GM18868 (cell line): ENCODE measurements around the gene RNPEPL1.

ENCODE experiments used
- ATAC-seq: cut with Tn5 transposase; IDR thresholded peaks from one replicate; pipeline ENCODE4 v1.9.1; 2021; ENCODE audit warnings: mild to moderate bottlenecking, moderate library complexity; ENCODE audit not compliant: unreplicated experiment

The RNPEPL1 gene

DNA sequence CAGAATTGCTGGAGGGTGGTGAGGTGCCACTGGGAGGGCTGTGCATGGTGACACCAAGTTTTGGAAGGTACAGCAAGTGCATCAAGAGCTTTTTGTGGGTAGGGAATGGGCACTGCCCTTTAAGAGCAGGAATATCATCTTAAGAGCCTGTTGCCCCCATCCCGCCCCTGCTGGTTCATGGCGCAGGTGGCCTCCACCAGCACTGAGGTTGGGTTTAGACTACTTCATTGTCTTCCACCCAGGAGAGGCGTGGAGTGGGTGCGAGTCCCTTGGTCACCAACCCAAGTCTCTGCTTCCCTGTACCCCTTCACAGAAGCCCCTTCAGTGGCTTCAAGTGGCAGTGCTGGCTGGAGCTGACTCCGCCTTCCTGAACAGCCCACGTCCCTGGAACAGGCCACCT lies 7.8 kb downstream of the RNPEPL1 start:
- no peak for ATAC-seq

DNA sequence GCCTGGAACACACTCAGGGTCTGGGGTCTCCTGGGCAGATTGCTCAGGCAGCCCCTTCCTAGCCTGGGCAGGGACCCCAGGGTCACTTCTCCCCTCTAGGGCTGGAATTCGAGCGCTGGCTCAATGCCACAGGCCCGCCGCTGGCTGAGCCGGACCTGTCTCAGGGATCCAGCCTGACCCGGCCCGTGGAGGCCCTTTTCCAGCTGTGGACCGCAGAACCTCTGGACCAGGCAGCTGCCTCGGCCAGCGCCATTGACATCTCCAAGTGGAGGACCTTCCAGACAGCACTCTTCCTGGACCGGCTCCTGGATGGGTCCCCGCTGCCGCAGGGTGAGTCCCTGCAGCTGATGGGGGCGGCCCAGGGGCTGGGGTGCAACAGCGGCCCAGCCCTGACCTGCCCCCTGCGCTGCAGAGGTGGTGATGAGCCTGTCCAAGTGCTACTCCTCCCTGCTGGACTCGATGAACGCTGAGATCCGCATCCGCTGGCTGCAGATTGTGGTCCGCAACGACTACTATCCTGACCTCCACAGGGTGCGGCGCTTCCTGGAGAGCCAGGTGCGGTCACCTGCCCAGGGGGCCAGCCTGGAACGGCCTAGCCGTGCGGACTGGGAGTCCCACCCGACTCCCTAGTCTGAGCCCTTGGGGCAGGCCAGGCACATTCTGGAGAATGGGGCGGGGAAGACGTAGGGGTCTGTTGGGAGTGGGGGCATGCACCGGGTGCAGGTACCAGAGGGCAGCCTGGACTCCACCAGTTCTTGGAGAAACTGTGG lies 8.3 kb downstream of the RNPEPL1 start:
- ATAC-seq = no peak

DNA sequence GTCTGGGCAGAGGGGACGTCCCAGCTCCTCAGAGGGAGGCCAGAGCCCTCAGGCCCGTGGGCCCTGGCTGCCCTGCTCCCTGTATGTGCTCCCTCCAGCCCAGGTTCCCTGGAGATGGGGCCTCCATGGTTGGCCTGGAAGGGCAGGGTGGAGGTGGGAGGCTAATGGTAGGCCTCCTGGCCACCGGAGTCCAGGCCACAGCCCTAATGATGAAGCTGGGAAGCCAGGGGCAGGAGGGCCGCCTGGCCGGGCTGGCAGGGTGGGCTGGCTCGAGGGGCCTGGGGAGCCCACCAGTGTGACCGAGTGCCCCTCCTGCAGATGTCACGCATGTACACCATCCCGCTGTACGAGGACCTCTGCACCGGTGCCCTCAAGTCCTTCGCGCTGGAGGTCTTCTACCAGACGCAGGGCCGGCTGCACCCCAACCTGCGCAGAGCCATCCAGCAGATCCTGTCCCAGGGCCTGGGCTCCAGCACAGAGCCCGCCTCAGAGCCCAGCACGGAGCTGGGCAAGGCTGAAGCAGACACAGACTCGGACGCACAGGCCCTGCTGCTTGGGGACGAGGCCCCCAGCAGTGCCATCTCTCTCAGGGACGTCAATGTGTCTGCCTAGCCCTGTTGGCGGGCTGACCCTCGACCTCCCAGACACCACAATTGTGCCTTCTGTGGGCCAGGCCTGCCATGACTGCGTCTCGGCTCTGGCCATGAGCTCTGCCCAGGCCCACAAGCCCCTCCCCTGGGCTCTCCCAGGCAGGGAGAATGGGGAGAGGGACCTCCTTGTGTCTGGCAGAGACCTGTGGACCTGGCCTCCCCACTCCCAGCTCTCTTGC lies 9.2 kb downstream of the RNPEPL1 start:
- no peak for ATAC-seq

DNA sequence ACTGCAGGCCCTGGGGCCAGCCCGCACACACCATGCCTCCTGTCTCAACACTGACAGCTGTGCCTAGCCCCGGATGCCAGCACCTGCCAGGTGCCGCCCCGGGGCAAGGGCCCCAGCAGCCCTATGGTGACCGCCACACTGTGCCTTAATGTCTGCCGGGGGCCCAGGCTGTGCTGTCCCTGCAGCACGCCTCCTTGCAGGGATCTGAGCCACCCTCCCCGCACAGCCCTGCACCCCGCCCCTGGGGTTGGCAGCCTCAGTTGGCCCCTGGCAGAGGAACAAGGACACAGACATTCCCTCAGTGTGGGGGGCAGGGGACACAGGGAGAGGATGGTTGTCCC lies 9.8 kb downstream of the RNPEPL1 start:
- no peak for ATAC-seq

DNA sequence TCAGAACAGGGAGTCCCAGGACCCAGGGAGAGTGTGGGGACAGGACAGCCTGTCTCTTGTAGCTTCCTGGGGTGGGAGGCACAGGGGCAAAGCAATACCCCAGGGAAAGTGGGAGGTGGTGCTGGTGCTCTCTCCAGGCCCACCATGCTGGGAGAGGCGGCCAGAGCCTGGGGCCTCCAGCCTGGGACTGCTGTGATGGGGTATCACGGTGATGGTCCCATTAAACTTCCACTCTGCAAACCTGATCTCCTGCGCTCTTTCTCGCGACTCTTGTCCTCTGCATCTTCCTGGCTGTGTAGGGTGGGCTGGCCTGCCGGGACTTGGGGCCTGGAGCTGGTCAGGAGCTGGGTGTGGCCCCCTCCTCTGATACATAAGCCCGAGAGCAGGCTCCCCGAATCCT lies 10.2 kb downstream of the RNPEPL1 start:
- no peak for ATAC-seq

DNA sequence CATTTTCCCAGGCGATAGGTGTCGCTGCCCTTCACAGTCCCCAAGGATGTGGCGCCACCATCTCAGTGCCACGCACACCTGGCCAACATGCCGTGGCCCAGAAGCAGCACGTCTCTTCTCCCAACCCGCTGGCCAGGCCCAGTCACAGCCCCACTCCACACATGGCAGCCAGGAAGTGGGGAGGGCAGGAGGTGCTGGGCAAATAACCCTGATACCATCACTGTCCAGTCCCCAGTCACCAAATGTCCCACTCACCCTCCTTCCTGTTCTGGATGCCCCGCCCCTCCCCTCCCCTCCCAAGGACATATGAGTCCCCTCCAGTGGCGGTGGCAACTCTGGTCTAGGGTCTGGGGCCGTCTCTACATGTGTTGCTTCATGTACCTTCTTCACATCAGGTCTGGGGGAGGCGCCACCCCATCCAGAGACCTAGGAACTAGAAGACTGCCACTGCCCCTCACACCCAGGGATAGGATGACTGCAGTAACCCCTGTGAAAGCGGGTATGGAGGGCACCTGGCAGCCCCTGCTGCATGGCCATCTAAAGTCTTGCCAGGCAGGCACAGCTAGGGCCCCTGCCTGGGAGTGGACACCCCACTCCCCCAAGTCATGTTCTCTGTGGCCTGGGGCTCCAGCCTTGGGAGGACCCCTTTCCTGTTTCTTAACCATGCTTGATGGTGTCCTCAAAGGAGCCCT lies 10.9 kb downstream of the RNPEPL1 start:
- ATAC-seq = no peak

DNA sequence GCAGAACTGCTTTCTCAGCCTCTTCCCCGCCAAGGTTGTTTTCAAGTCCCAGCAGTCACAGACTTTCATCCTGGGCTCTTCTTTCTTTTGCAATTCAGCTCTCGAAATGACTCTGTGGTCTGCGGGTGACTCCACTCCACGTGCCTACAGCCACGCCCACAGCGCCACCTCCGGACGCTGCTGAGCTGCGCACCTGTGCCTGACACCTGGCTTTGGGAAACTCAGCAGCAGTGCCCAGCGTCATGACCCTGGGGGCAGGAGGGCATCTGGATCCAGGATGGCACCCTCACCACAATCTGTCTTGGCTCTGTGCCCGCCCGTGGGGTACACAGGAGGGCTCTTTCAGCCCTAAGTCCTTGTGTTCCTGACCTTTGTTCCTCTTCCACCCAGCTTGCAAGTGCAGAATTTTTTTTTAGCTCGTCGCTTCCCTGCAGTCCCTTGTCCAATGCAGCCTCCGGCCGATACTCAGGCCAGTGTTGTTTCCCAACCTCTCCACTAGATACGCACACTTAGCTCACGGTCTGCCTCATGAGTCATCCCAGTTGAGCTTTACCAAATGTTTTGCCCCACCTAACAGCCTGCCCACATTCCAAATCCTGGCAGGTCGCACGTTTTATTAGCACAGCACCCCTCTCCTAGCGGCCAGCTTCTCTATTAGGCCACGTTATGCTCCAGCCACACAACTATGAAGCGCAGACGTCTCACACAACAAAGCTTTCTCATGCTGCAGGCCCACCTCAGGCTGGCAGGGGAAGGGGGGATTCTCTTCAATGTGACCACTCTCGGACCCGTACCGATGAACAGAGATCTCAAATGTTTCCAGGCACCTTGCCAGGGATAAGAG lies 11.7 kb downstream of the RNPEPL1 start:
- no peak for ATAC-seq

DNA sequence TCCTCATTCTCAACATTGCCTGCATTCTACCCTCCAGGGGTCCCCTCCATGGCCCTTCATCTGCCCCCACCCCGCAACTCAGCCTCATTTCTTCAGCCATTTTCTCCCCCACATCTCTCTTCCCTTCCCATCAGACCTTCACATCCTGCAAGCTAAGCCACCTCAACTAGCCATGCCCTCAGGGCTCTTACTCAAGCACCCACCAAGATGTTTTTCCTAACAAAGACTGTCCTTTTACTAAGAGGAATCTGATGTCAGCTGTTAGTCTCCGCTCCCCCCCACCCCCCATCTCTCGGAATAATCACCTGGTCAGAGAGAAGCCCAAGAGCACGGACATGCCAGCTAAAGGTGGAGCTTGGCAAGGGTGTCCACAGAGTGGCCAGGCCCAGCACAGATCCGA lies 13.5 kb downstream of the RNPEPL1 start:
- ATAC-seq = no peak

DNA sequence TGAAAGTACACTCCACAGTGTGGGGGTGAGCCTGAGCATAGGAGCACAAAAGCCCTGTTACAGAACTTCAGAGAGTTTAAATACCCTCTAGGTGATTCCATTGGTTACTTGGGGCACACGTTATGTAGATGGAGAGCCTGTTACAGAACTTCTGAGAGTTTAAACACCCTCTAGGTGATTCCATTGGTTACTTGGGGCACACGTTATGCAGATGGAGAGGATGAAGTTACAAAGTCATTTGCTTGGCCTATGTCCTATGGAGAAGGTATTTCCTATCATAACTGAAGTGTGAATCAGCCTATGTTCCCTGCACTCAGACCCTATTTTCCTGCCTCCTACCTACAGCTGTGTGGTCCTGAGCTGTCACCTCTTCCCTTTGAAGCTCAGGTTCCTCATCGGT lies 14.5 kb downstream of the RNPEPL1 start:
- no peak for ATAC-seq

DNA sequence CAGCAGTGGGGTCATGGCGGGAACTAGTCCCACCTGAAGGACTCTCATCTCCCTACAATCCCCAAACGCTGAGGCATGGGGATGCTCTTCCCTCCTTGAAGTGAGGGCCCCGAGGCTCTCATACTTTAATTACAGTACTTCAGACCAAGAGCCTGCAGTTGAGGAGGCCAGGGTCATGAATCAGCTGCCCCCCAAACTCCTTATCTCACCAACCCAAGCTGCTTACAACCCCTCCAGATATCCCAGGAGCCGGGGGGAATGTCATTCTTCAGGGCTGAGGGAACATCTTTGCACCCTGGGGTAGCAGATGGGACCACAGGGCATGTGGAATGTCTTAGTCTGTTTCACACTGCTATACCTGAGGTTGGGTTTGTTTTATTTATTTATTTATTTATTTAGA lies 15.5 kb downstream of the RNPEPL1 start:
- ATAC-seq = no peak

DNA sequence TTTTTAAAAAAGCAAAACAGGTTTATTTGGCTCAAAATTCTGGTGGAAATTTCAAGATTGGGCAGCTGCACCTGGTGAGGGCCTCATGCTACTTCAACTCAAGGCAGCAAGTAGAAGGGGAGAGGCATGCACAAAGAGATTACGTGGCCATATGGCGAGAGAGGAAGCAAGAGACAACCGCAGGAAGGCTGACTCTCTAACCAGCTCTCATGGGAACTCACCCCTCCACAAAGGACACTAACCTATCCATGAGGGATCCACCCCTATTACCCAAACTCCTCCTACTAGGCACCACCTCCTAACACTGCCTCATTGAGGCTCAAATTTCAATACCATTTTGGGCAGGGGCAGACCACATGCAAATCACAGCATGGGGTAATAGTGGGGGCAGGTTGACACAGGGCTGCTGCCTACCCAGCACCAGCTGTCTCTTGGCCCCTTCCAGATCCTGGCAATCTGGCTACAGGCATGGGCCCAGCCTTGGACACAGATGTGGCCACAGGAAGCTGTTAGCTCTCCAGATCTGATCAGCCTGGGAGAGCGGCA lies 16.3 kb downstream of the RNPEPL1 start:
- ATAC-seq = peak; percentile 52

DNA sequence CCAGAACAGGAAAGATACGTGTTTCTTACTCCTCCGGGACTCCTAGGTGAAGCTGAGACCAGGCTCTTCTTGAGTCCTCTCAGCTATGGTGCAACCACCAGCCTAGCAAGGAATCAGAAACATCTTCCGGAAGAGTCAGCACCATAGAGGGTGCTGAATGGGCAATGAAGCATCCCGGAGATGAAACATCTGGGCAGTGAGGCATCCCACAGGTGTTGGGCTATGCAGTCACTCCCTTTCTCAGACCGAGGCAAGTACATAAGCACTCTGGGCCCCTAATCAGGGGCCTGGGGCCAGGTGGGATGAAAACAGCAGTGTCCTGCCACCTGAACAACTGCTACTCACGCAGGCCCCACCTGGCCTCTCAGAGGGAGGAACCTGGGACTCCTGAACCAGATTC lies 16.8 kb downstream of the RNPEPL1 start:
- peak; percentile 31 for ATAC-seq

DNA sequence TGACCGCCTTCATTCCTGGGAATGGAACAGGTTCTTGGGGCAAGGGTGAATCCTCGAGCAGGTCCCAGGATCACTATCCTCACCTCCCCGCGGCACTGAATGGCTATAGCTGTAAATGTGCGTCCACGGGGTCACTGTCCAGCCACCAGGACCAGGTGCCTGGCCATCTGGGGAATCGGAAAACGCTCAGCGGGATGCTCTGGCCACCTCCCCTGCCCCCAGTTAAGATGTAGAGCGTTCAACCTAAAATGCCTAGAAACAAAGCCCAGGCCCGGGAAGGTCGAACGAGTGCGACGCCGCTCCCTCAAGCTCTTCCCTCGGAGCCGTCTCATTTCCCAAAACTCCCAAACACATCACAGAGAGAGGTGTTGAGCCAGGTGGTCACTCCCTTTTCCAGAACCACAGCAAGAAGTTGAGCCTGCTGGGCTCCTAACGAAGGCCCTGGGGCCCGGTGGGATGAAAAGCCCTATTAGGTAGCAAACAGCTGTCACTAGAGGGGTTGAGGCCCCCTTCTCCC lies 17.5 kb downstream of the RNPEPL1 start:
- no peak for ATAC-seq

DNA sequence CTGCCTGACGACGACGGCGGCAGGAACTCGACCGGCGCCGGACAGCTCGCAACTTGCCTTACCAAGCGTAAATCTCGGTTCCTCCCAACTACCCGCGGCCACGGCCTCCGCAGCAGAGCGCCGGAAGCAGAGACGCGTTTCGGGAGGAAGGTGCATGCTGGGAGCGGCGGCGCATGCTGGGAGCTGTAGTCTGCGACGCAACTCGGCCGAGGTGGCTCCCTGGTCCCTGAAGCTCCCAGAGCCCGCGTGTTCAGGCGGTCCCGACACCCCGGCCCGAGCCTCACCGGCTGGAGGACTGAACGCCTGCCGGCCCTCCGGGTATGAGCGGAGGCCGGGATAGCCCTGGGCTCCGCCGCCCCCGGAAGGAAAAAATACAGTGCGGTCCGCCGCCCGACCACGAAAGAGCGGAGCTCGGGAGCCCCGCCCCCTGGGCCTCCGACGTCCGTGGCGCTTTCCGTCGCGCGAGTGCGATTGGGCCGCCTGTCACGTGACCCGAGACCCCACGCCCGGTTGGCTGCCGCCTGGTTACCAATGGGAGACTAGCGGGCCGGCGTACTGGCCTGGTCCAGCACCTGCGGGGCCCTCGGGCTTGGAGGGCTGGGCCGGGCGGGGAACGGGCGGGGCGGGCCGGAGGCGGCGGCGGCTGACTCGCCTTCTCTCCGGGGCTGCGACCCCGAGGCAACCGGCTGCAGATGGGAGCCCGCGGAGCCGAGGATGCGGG lies 18.1 kb downstream of the RNPEPL1 start, which contains the start of gene CAPN10:
TSS of gene CAPN10 (plus strand) at position 537 of the 721 bp plus-strand sequence. CDS start at position 715, 178 bp downstream.
- peak; percentile 64 for ATAC-seq

DNA sequence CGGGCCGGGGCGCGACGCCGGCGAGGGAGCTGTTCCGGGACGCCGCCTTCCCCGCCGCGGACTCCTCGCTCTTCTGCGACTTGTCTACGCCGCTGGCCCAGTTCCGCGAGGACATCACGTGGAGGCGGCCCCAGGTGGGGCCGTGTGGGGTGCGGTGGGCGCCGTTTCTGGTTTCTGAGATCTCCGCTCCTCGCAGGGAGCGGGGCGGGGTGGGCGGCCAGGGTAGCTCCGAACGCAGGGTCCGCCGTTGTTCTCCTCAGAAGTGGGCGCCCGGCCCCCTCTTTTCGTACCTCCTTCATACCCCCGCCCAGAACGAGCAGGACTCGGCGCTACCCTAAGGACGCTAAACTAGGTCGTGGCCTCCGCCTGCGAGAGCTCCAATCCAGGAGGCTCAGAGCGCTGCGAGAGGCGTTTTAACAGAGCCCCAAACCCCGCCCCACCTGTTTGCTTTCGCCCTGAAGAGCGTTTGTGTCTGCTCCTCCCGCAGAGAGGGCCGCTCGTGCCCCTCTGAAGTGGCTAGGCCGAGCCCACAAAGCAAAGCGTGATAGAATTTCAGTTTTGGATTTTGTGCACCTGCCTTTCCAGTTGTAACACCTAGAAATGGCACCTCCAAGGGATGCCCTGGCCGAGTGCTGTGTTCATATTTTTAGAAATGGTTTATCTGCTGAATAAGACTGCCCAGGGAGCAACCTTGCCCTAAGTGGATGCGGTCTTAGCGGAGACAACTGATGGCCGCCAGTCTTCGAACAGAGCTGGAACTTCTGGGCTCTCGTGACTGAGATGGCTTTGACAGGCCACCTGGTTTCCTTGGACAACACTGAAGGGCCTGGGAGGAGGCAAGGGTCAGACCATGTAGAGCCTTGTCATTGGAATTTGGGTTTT lies 18.9 kb downstream of the RNPEPL1 start:
- no peak for ATAC-seq

DNA sequence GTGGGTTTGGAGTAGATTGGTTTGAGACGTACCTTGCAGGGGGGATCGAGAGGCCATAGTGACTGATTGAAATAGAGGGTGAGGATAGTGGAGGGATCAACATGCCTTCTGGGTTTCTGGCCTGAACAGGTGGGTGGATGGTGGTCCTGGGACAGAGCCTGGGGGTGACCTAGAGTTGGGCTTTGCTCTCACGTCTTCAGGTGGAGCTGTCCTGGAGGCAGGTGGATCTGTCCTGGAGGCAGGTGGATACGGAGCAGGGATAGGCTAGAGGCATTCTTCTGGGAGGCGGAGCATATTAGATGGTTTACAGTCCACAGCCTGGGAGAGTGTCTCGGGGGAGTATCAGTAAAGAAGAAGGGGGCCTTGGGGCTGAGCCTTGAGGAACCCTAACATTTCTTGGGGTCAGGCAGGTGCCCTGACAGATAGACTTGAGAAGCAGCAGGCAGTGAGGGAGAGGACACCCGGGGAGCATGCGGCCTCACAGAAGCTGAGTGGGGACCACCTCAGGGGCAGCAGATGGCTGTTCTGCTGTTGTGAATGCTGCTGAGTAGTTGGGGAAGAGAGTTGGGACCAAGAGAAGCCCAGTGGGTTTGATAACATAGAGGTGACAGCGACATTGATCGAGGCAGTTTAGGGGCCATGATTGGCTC lies 19.8 kb downstream of the RNPEPL1 start:
- ATAC-seq = no peak

DNA sequence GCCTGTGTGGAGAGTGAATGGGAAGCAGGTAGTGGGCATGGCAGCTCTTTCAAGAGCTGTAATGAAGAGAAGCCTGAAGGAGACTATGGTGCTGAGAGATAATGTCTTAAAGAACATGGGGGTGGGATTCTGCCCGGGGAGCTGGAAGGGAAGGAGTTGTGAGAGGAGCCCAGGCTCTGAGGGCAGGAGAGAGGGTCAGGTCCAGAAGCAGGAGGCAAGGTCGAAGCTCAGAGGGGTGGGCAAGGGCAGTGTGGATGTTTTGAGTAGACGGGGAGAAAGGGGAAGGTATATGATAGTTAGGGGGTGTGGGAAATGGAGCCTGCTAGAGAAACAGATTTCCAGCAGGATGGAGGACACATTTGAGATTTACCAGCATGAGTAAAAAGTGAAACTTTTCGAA lies 20.4 kb downstream of the RNPEPL1 start:
- no peak for ATAC-seq

DNA sequence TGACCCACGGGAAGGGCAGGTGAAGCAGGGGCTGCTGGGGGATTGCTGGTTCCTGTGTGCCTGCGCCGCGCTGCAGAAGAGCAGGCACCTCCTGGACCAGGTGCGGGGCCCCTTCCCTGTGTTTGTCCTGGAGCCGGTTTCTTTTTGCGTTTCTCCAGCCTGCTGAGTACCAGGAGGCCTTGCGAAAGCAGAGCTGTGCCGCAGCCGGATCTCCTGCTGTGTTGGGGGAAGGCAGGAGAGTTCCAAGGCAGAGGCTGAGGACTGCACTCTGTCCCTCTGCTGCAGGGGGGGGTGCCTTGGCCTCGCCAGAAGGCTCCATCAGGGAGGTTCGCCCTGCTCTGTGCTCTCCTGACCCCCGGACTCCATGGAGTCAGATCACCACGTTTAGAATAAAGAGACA lies 21.1 kb downstream of the RNPEPL1 start:
- ATAC-seq = no peak
